H1 (cell line): ENCODE measurements around the gene MGST2. TPM values are rescaled to one million over a fixed set of nuclear protein-coding genes. Genes with fewer than 3 reads are reported as not detected.

Experiments
- CEBPB ChIP-seq: IDR thresholded peaks from 2 replicates; pipeline ENCODE4 v1.6.1; 2012; ENCODE audit warnings: low read depth, low read length
- FOSL1 ChIP-seq: IDR thresholded peaks from 2 replicates; pipeline ENCODE4 v1.6.1; 2011; ENCODE audit warnings: mild to moderate bottlenecking, low read depth, low read length, moderate library complexity; ENCODE audit not compliant: insufficient read depth
- SIX5 ChIP-seq: IDR thresholded peaks from 2 replicates; pipeline ENCODE4 v1.6.1; 2011; ENCODE audit warnings: mild to moderate bottlenecking, low read depth, low read length
- ZNF274 ChIP-seq: IDR thresholded peaks from 2 replicates; pipeline ENCODE4 v1.7.0; 2012; ENCODE audit warnings: low read length, borderline replicate concordance; ENCODE audit errors: extremely low read depth
- polyA plus RNA-seq, 7 experiments: library from polyadenylated mRNA; depleted of rRNA in 3 of 7; stranded (reverse) in 5 of 7; unstranded in 2 of 7; fragments of >200 nt in 5 of 7; fragments of 200-250 nt in 2 of 7; gene quantifications; 1 replicate in 5 of 7; 2 replicates in 1 of 7; 4 replicates in 1 of 7; pipeline versions ENCODE4 v1.2.1 to v1.2.3, GENCODE V29; 2011 to 2013; ENCODE audit warnings: missing spikeins in 2 of 7, mixed read lengths in 2 of 7
- total RNA-seq: library from RNA; stranded (reverse); fragmentation: NEBNext Ultra II Directional; extraction: Animal tissue kit (Norgen Biotek cat#: 25700); gene quantifications from 2 replicates; pipeline ENCODE4 v1.2.1, GENCODE V29; 2021
- TF ChIP-seq, protein P1 (sequence below): fragments of 300-600 bp; sonication (generic); IDR thresholded peaks from 2 replicates; pipeline ENCODE4 v1.7.1; 2012; ENCODE audit warnings: low read length, moderate library complexity, mild to moderate bottlenecking, inconsistent platforms; ENCODE audit not compliant: insufficient replicate concordance

Gene MGST2
- total and polyA plus RNA-seq, 2 of the 8 experiments (the other 6 are each of a cell fraction or from before 2014, with no cell fraction given): 8.0 to 13.6 TPM

DNA sequence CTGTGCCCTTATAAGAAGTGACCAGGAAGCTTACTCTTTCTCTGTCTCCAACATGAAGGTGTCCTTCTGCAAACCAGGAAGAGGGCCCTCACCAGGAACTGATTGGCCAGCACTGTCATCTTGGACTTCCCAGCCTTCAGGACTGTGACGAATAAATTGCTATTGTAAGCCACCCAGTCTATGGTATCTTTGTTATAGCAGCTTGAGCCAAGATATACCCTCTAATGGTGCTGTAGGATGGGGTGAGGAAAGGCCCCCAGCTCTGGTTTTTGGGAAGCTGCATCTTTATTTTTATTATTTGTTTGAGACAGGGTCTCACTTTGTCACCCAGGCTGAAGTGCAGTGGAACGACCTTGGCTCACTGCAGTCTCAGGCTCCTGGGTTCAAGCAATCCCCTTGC is 1.2 kb upstream of the MGST2 start (continued):
- TF ChIP-seq, protein P1, sequence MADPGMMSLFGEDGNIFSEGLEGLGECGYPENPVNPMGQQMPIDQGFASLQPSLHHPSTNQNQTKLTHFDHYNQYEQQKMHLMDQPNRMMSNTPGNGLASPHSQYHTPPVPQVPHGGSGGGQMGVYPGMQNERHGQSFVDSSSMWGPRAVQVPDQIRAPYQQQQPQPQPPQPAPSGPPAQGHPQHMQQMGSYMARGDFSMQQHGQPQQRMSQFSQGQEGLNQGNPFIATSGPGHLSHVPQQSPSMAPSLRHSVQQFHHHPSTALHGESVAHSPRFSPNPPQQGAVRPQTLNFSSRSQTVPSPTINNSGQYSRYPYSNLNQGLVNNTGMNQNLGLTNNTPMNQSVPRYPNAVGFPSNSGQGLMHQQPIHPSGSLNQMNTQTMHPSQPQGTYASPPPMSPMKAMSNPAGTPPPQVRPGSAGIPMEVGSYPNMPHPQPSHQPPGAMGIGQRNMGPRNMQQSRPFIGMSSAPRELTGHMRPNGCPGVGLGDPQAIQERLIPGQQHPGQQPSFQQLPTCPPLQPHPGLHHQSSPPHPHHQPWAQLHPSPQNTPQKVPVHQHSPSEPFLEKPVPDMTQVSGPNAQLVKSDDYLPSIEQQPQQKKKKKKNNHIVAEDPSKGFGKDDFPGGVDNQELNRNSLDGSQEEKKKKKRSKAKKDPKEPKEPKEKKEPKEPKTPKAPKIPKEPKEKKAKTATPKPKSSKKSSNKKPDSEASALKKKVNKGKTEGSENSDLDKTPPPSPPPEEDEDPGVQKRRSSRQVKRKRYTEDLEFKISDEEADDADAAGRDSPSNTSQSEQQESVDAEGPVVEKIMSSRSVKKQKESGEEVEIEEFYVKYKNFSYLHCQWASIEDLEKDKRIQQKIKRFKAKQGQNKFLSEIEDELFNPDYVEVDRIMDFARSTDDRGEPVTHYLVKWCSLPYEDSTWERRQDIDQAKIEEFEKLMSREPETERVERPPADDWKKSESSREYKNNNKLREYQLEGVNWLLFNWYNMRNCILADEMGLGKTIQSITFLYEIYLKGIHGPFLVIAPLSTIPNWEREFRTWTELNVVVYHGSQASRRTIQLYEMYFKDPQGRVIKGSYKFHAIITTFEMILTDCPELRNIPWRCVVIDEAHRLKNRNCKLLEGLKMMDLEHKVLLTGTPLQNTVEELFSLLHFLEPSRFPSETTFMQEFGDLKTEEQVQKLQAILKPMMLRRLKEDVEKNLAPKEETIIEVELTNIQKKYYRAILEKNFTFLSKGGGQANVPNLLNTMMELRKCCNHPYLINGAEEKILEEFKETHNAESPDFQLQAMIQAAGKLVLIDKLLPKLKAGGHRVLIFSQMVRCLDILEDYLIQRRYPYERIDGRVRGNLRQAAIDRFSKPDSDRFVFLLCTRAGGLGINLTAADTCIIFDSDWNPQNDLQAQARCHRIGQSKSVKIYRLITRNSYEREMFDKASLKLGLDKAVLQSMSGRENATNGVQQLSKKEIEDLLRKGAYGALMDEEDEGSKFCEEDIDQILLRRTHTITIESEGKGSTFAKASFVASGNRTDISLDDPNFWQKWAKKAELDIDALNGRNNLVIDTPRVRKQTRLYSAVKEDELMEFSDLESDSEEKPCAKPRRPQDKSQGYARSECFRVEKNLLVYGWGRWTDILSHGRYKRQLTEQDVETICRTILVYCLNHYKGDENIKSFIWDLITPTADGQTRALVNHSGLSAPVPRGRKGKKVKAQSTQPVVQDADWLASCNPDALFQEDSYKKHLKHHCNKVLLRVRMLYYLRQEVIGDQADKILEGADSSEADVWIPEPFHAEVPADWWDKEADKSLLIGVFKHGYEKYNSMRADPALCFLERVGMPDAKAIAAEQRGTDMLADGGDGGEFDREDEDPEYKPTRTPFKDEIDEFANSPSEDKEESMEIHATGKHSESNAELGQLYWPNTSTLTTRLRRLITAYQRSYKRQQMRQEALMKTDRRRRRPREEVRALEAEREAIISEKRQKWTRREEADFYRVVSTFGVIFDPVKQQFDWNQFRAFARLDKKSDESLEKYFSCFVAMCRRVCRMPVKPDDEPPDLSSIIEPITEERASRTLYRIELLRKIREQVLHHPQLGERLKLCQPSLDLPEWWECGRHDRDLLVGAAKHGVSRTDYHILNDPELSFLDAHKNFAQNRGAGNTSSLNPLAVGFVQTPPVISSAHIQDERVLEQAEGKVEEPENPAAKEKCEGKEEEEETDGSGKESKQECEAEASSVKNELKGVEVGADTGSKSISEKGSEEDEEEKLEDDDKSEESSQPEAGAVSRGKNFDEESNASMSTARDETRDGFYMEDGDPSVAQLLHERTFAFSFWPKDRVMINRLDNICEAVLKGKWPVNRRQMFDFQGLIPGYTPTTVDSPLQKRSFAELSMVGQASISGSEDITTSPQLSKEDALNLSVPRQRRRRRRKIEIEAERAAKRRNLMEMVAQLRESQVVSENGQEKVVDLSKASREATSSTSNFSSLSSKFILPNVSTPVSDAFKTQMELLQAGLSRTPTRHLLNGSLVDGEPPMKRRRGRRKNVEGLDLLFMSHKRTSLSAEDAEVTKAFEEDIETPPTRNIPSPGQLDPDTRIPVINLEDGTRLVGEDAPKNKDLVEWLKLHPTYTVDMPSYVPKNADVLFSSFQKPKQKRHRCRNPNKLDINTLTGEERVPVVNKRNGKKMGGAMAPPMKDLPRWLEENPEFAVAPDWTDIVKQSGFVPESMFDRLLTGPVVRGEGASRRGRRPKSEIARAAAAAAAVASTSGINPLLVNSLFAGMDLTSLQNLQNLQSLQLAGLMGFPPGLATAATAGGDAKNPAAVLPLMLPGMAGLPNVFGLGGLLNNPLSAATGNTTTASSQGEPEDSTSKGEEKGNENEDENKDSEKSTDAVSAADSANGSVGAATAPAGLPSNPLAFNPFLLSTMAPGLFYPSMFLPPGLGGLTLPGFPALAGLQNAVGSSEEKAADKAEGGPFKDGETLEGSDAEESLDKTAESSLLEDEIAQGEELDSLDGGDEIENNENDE: no peak
- no peak for TF ChIP-seq SIX5
- no peak for TF ChIP-seq ZNF274
- TF ChIP-seq FOSL1: no peak
- TF ChIP-seq CEBPB: no peak
